ENCODE results near the gene VEGFD. TPM values are rescaled to one million over a fixed set of nuclear protein-coding genes. Genes with fewer than 3 reads are reported as not detected.

VEGFD gene
- total and polyA plus RNA-seq, 2 of the 13 experiments (the other 11 are each of a cell fraction or from before 2014, with no cell fraction given) = 0.11 to 0.35 TPM

DNA sequence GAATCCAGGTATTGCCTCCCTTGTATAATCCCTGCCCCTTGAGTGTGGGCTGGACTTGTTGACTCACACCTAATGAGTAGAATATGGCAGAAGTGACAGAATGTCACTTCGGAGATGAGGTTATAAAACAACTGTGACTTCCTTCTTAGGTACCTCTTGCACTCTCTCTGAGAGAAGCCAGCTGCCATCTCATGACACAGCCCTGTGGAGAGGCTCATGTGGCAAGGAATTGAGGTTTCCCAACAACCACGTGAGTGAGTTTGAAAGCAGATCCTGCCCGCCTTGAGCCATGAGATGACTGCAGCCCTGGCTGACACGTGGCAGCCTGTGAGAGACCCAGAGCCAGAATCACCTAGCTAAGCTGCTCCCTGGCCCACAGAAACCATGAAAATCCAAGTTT lies 82.3 kb downstream of the VEGFD start:
- Histone ChIP-seq H2AFZ (ENCODE audit: low read length) (no peak overlapping the region), H3K4me1 (ENCODE audit: insufficient read depth, low read length) (peaks cover 28% of the 10 kb centered on the region; the same call in 1 of the 2 replicates), H3K36me3 (replicated peaks in 1 of 2; ENCODE audit: control insufficient read depth in 1 of 2, insufficient read depth in 2 of 2, low read length in 2 of 2) (no peaks in the 10 kb centered on the region), H3K27me3 (ENCODE audit: control insufficient read depth in 1 of 2, insufficient read depth in 2 of 2, low read length in 2 of 2) (no peaks in the 10 kb centered on the region), H3K9ac (ENCODE audit: insufficient read depth, low read depth, low read length) (no peak overlapping the region), H3K79me2 (ENCODE audit: insufficient read depth, low read length) (no peaks in the 10 kb centered on the region), H4K20me1 (ENCODE audit: insufficient read depth, low read length) (no peaks in the 10 kb centered on the region), H3K4me3 (replicated peaks in 1 of 3; ENCODE audit: insufficient read depth in 1 of 3, low read depth in 2 of 3, low read length in 3 of 3) (no peak overlapping the region), H3K9me3 (ENCODE audit: low read length) (no peaks in the 10 kb centered on the region), H3K27ac (ENCODE audit: extremely low read length, insufficient read depth, low read length) (no peak overlapping the region), H3K4me2 (ENCODE audit: low read depth, low read length) (no peak overlapping the region)
- intact Hi-C loops (cut with micrococcal nuclease; ENCODE audit: unreplicated experiment) = no loop called here
- DNase-seq (ENCODE audit: low spot score) (no peak), ATAC-seq (peak; percentile 35; the same call in 1 of the 3 replicates), FAIRE-seq (no peak)
- ChIA-PET POLR2A (interaction anchor here (1.4 kb wide), 1 partner anchor 32 kb away, joined by 4 read pairs; the partner anchor contains the start of gene ASB9), CTCF (ENCODE audit: low intra/inter-chr PET ratio, low total read pairs) (no interaction called here)
- no CpG with 5 or more reads among the region's 4 CpGs for WGBS (ENCODE audit: low lambda C conversion rate)
- in situ Hi-C loops (cut with HindIII; ENCODE audit: extremely low pct_ligation_motif_present, low pct_unique_long_range_greater_than_20kb) = no loop called here
- BruUV-seq (replicated peaks) = no TSS peak
- TF ChIP-seq ARID2 (CRISPR knock-in tag; IDR thresholded peaks at IDR 0.05; ENCODE audit: borderline replicate concordance) = no peak
- TF ChIP-seq, protein P1, sequence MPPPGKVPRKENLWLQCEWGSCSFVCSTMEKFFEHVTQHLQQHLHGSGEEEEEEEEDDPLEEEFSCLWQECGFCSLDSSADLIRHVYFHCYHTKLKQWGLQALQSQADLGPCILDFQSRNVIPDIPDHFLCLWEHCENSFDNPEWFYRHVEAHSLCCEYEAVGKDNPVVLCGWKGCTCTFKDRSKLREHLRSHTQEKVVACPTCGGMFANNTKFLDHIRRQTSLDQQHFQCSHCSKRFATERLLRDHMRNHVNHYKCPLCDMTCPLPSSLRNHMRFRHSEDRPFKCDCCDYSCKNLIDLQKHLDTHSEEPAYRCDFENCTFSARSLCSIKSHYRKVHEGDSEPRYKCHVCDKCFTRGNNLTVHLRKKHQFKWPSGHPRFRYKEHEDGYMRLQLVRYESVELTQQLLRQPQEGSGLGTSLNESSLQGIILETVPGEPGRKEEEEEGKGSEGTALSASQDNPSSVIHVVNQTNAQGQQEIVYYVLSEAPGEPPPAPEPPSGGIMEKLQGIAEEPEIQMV (CRISPR knock-in tag; IDR thresholded peaks at IDR 0.05; ENCODE audit: low read depth) = no peak

DNA sequence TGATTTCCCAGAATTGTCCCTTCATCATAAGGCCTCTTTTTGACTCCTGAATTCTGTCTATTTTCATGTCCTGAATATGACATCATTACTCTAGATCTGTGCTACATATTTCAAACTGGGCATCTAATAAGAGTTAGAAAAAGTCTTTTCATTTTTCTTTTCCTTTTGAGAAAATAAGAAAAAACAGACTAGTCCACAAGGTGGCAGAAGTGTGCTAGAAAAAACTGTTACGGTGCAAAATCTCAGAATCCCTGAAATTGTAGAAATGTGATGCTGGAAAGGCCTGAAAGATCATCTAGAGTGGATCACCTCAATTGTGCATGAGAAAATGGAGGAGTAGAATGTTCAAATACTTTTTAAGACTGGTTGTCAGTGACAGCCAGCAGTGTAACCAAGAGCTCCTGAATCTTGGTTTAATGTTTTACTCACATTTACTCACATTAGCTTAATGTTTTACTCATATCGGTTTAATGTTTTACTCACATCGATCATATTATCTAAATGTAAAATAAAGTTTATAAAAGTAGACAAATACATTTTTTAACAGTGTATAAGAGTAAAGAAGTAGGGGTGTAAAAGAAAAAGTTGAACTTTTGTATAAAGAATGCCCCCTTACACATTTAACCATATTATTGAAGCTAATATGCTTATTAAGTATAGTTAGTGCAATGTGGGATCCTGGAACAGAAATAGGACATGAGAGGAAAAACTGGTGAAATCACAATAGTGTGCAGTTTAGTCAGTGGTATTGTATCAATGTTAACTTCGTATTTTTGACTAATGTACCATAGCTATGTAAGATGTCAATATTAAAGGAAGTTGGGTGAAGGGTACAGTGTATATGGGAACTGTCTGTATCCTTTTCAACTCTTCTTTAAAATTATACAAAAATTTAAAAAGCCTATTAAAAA lies 84.0 kb downstream of the VEGFD start:
- Histone ChIP-seq H3K9me3 (ENCODE audit: low read length) (no peaks in the 10 kb centered on the region), H3K27me3 (ENCODE audit: control insufficient read depth in 1 of 2, insufficient read depth in 2 of 2, low read length in 2 of 2) (no peaks in the 10 kb centered on the region), H3K27ac (ENCODE audit: extremely low read length, insufficient read depth, low read length) (no peak overlapping the region), H3K79me2 (ENCODE audit: insufficient read depth, low read length) (no peaks in the 10 kb centered on the region), H3K36me3 (replicated peaks in 1 of 2; ENCODE audit: control insufficient read depth in 1 of 2, insufficient read depth in 2 of 2, low read length in 2 of 2) (no peaks in the 10 kb centered on the region), H2AFZ (ENCODE audit: low read length) (no peak overlapping the region), H3K9ac (ENCODE audit: insufficient read depth, low read depth, low read length) (no peak overlapping the region), H3K4me1 (ENCODE audit: insufficient read depth, low read length) (peaks cover 28% of the 10 kb centered on the region; the same call in 1 of the 2 replicates), H3K4me3 (replicated peaks in 1 of 3; ENCODE audit: insufficient read depth in 1 of 3, low read depth in 2 of 3, low read length in 3 of 3) (peak overlapping the region in 1 of 3 experiments; percentile 41; a peak in 1 of 6 replicates), H3K4me2 (ENCODE audit: low read depth, low read length) (peak overlapping the region; percentile 51), H4K20me1 (ENCODE audit: insufficient read depth, low read length) (no peaks in the 10 kb centered on the region)
- intact Hi-C loops (cut with micrococcal nuclease; ENCODE audit: unreplicated experiment) (no loop called here), in situ Hi-C loops (cut with HindIII; ENCODE audit: extremely low pct_ligation_motif_present, low pct_unique_long_range_greater_than_20kb) (no loop called here)
- ATAC-seq = peak; percentile 88
- WGBS (ENCODE audit: low lambda C conversion rate) = 5% methylated on average over 4 of the region's 4 CpGs
- DNase-seq (ENCODE audit: low spot score) = peak; percentile 7
- CTCF ChIA-PET (ENCODE audit: low intra/inter-chr PET ratio, low total read pairs) = no interaction called here
- POLR2A ChIA-PET = no interaction called here
- no TSS peak for BruUV-seq (replicated peaks)
- peak; percentile 67 for FAIRE-seq
- peak; percentile 16; the same call in 1 of the 2 replicates for TF ChIP-seq STAG1 (CRISPR knock-in tag; IDR thresholded peaks at IDR 0.05)
- TF ChIP-seq, protein P2, sequence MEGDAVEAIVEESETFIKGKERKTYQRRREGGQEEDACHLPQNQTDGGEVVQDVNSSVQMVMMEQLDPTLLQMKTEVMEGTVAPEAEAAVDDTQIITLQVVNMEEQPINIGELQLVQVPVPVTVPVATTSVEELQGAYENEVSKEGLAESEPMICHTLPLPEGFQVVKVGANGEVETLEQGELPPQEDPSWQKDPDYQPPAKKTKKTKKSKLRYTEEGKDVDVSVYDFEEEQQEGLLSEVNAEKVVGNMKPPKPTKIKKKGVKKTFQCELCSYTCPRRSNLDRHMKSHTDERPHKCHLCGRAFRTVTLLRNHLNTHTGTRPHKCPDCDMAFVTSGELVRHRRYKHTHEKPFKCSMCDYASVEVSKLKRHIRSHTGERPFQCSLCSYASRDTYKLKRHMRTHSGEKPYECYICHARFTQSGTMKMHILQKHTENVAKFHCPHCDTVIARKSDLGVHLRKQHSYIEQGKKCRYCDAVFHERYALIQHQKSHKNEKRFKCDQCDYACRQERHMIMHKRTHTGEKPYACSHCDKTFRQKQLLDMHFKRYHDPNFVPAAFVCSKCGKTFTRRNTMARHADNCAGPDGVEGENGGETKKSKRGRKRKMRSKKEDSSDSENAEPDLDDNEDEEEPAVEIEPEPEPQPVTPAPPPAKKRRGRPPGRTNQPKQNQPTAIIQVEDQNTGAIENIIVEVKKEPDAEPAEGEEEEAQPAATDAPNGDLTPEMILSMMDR (CRISPR knock-in tag; IDR thresholded peaks at IDR 0.05) = peak; percentile 38
- no peak for TF ChIP-seq NRL (CRISPR knock-in tag; IDR thresholded peaks at IDR 0.05; ENCODE audit: borderline replicate concordance)
- TF ChIP-seq, protein P3, sequence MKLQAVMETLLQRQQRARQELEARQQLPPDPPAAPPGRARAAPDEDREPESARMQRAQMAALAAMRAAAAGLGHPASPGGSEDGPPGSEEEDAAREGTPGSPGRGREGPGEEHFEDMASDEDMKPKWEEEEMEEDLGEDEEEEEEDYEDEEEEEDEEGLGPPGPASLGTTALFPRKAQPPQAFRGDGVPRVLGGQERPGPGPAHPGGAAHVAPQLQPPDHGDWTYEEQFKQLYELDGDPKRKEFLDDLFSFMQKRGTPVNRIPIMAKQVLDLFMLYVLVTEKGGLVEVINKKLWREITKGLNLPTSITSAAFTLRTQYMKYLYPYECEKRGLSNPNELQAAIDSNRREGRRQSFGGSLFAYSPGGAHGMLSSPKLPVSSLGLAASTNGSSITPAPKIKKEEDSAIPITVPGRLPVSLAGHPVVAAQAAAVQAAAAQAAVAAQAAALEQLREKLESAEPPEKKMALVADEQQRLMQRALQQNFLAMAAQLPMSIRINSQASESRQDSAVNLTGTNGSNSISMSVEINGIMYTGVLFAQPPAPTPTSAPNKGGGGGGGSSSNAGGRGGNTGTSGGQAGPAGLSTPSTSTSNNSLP (IDR thresholded peaks at IDR 0.05; ENCODE audit: low read depth, low read length) = 0 out of 2 replicates have a peak, but pooled peaks have one; percentile 53
